HCT116 (cell line): Measurements from ENCODE around the gene GMEB2. TPM values are rescaled to one million over a fixed set of nuclear protein-coding genes. Genes with fewer than 3 reads are reported as not detected.

ENCODE experiments used
- ATAC-seq: fragments of 200-7000 bp; cut with Tn5 transposase; 2 replicates; pipeline ENCODE4 v1.9.1; 2020; ENCODE audit warnings: mild to moderate bottlenecking, moderate library complexity
- BruUV-seq: library from RNA; stranded (reverse); fragments of 400-500 nt; replicated peaks from 2 replicates; lab custom pipeline; 2021; lab: Mats Ljungman, UMichigan
- CTCF ChIA-PET: fragments of 300-600 bp; sonication (Branson Sonifier 250); formaldehyde crosslinking; loops from one replicate; lab custom pipeline; 2021; ENCODE audit warnings: antibody characterized with exemption; lab: Charles Lee
- POLR2A ChIA-PET: fragments of 300-600, 350-600 bp; sonication (Branson Sonifier 250); formaldehyde crosslinking; loops from one replicate; lab custom pipeline; 2021; ENCODE audit warnings: antibody characterized with exemption; lab: Charles Lee
- RAD21 ChIA-PET, 2 experiments: fragments of 300-600 bp; sonication (Branson Sonifier 250); formaldehyde crosslinking; loops; one replicate each; lab custom pipeline; 2023; ENCODE audit warnings: low total read pairs in 2 of 2; ENCODE audit not compliant: uncharacterized antibody in 2 of 2, unreplicated experiment in 2 of 2, low non-redundant PET in 1 of 2; lab: Charles Lee
- DNase-seq: peaks from one replicate; pipeline ENCODE4 v3.0.0-alpha.2; 2010; ENCODE audit warnings: low read depth, low spot score
- H2AFZ ChIP-seq: fragments of 200-600 bp; shearing (Covaris generic), sonication (generic); 2 replicates; pipeline ENCODE4 v1.6.1; 2017; ENCODE audit warnings: low read depth, mixed run types, mixed read lengths, antibody characterized with exemption, low read length; ENCODE audit not compliant: poor library complexity, severe bottlenecking
- H3K27ac ChIP-seq: 2 replicates; pipeline ENCODE4 v1.5.1; 2012; ENCODE audit warnings: low read depth, low read length
- H3K27me3 ChIP-seq: fragments of 200-600 bp; sonication (generic); 2 replicates; pipeline ENCODE4 v1.6.1; 2016; ENCODE audit warnings: mixed run types, low read length, mixed read lengths; ENCODE audit not compliant: insufficient read depth
- H3K36me3 ChIP-seq, 2 experiments: fragments of 200-500 bp in 1 of 2; fragments of 200-600 bp in 1 of 2; sonication (Bioruptor generic) in 1 of 2; sonication (generic) in 1 of 2; 2 replicates each; pipeline versions ENCODE4 v1.5.1 to v1.6.1; 2014 to 2016; ENCODE audit warnings: low read length in 2 of 2, inconsistent platforms in 1 of 2, mixed read lengths in 1 of 2, mixed run types in 1 of 2; ENCODE audit not compliant: insufficient read depth in 2 of 2, control insufficient read depth in 1 of 2
- H3K4me1 ChIP-seq, 2 experiments: fragments of 200-600 bp in 1 of 2; sonication (generic) in 1 of 2; 2 replicates each; pipeline versions ENCODE4 v1.5.1 to v1.6.1; 2012 to 2017; ENCODE audit warnings: low read length in 2 of 2, inconsistent platforms in 1 of 2, mild to moderate bottlenecking in 1 of 2, mixed read lengths in 1 of 2, mixed run types in 1 of 2, moderate library complexity in 1 of 2; ENCODE audit not compliant: insufficient read depth in 2 of 2, control insufficient read depth in 1 of 2
- H3K4me2 ChIP-seq: fragments of 200-600 bp; sonication (generic); 2 replicates; pipeline ENCODE4 v1.6.1; 2017; ENCODE audit warnings: mixed run types, low read length, mixed read lengths
- H3K4me3 ChIP-seq, 2 experiments: fragments of 200-600 bp in 1 of 2; sonication (generic) in 1 of 2; replicated peaks in 1 of 2; 2 replicates each; pipeline ENCODE4 v1.5.1; 2011 to 2016; ENCODE audit warnings: low read length in 2 of 2, control low read depth in 1 of 2, low read depth in 1 of 2, mild to moderate bottlenecking in 1 of 2, mixed read lengths in 1 of 2, mixed run types in 1 of 2
- H3K79me2 ChIP-seq: fragments of 200-600 bp; sonication (generic); 2 replicates; pipeline ENCODE4 v1.6.1; 2017; ENCODE audit warnings: mild to moderate bottlenecking, mixed run types, low read length, moderate library complexity, mixed read lengths; ENCODE audit not compliant: insufficient read depth
- H3K9ac ChIP-seq: fragments of 200-600 bp; sonication (generic); 2 replicates; pipeline ENCODE4 v1.6.1; 2016; ENCODE audit warnings: low read length, mixed read lengths
- H3K9me2 ChIP-seq: fragments of 200-600 bp; sonication (generic), shearing (Covaris generic); 2 replicates; pipeline ENCODE4 v1.6.1; 2017; ENCODE audit warnings: mixed run types, mild to moderate bottlenecking, moderate library complexity; ENCODE audit not compliant: insufficient read depth
- H3K9me3 ChIP-seq, 2 experiments: fragments of 200-500 bp in 1 of 2; fragments of 200-600 bp in 1 of 2; sonication (Bioruptor generic) in 1 of 2; sonication (generic) in 1 of 2; 2 replicates each; pipeline ENCODE4 v1.6.1; 2014 to 2017; ENCODE audit warnings: low read length in 2 of 2, mixed read lengths in 2 of 2, inconsistent platforms in 1 of 2, low read depth in 1 of 2, mild to moderate bottlenecking in 1 of 2, mixed run types in 1 of 2, moderate library complexity in 1 of 2; ENCODE audit not compliant: control insufficient read depth in 1 of 2, insufficient read depth in 1 of 2
- H4K20me1 ChIP-seq: fragments of 200-600 bp; sonication (generic), shearing (Covaris generic); 2 replicates; pipeline ENCODE4 v1.6.1; 2017; ENCODE audit warnings: mixed run types, mild to moderate bottlenecking, moderate library complexity; ENCODE audit not compliant: insufficient read depth
- ATF3 ChIP-seq: IDR thresholded peaks from 2 replicates; pipeline ENCODE4 v1.6.1; 2012
- CEBPB ChIP-seq: IDR thresholded peaks from 2 replicates; pipeline ENCODE4 v1.6.1; 2012; ENCODE audit warnings: low read depth
- CTCF ChIP-seq, 3 experiments: fragments of 200-600 bp in 1 of 3; sonication (generic) in 1 of 3; IDR thresholded peaks in 2 of 3; conservative IDR thresholded peaks in 1 of 3; 2 replicates each; pipeline ENCODE4 v1.5.1; 2012 to 2017; ENCODE audit warnings: low read depth in 2 of 3, low read length in 2 of 3, antibody characterized with exemption in 1 of 3, borderline replicate concordance in 1 of 3, control low read depth in 1 of 3, mild to moderate bottlenecking in 1 of 3, mixed read lengths in 1 of 3, mixed run types in 1 of 3, moderate library complexity in 1 of 3; ENCODE audit not compliant: insufficient read depth in 1 of 3
- EZH2 ChIP-seq: fragments of 200-600 bp; sonication (generic); IDR thresholded peaks from 2 replicates; pipeline ENCODE4 v1.6.1; 2017; ENCODE audit warnings: antibody characterized with exemption, mixed run types
- MAX ChIP-seq: IDR thresholded peaks from 2 replicates; pipeline ENCODE4 v1.6.1; 2012
- POLR2A ChIP-seq: IDR thresholded peaks from 2 replicates; pipeline ENCODE4 v1.7.0; 2011; ENCODE audit warnings: borderline replicate concordance; ENCODE audit not compliant: insufficient read depth, insufficient read length; ENCODE audit errors: extremely low read depth
- POLR2AphosphoS5 ChIP-seq: IDR thresholded peaks from 2 replicates; pipeline ENCODE4 v1.6.1; 2011; ENCODE audit warnings: mild to moderate bottlenecking, low read depth, low read length, moderate library complexity
- SRF ChIP-seq: IDR thresholded peaks from 2 replicates; pipeline ENCODE4 v1.6.1; 2012; ENCODE audit warnings: low read depth
- TCF7L2 ChIP-seq: IDR thresholded peaks from 2 replicates; pipeline ENCODE4 v1.7.0; 2011; ENCODE audit warnings: borderline replicate concordance, inconsistent platforms; ENCODE audit not compliant: insufficient read depth, insufficient read length; ENCODE audit errors: extremely low read depth
- ZFX ChIP-seq: fragments of 450-650 bp; IDR thresholded peaks from 2 replicates; pipeline ENCODE4 v1.6.1; 2017
- intact Hi-C: fragments of 100-400 bp; cut with micrococcal nuclease; formaldehyde crosslinking; loops from 2 replicates; pipeline ENCODE4 v1.10.0; 2022
- total RNA-seq: library from RNA; stranded (reverse); gene quantifications from one replicate; pipeline ENCODE4 v1.2.1, GENCODE V29; 2021; ENCODE audit not compliant: unreplicated experiment
- TF ChIP-seq, protein P1 (sequence below): IDR thresholded peaks from 2 replicates; pipeline ENCODE4 v1.6.1; 2012; ENCODE audit warnings: low read depth

Gene GMEB2
- total RNA-seq, 1 experiment from 2014 or later: 13.9 TPM

- H3K27ac ChIP-seq: peak overlapping the region; percentile 72
- TF ChIP-seq CEBPB (no peak), ATF3 (no peak), SRF (no peak), POLR2A (no peak), TCF7L2 (no peak), EZH2 (no peak), MAX (no peak)
- TF ChIP-seq, all 23 proteins: peak for 0
- no peaks in the 10 kb centered on the region for H3K9me3 ChIP-seq
- H3K79me2 ChIP-seq: no peaks in the 10 kb centered on the region
- no peaks in the 10 kb centered on the region for H4K20me1 ChIP-seq
- peak overlapping the region; percentile 59 to 64 for H3K4me3 ChIP-seq
- ATAC-seq (no peak), DNase-seq (no peak)
- intact Hi-C loops: no loop called here
- H3K27me3 ChIP-seq: no peaks in the 10 kb centered on the region
- BruUV-seq: no TSS peak
- no peaks in the 10 kb centered on the region for H3K9me2 ChIP-seq
- ChIA-PET POLR2A (interaction anchor here (1.6 kb wide), 1 partner anchor 323 kb away, joined by 8 read pairs; the partner anchor contains the start of gene TPD52L2), CTCF (interaction anchor here (1.3 kb wide), 1 partner anchor 322 kb away, joined by 3 read pairs; the partner anchor contains the start of gene TPD52L2), RAD21 (no interaction called here)
- peak overlapping the region; percentile 67 for H3K9ac ChIP-seq
- no peak overlapping the region for H2AFZ ChIP-seq
- no peaks in the 10 kb centered on the region for H3K36me3 ChIP-seq
- peak overlapping the region; percentile 76 for H3K4me2 ChIP-seq
- peaks cover 46 to 87% of the 10 kb centered on the region in 2 experiments for H3K4me1 ChIP-seq
Measured at GRCh38 chr20:63542696-63543095, 84.2 kb downstream of the GMEB2 start.

GRCh38 chr20:63542031-63542559 lies 84.8 kb downstream of the GMEB2 start:
- Histone ChIP-seq H3K9ac (peak overlapping the region; percentile 67), H2AFZ (no peak overlapping the region), H4K20me1 (no peaks in the 10 kb centered on the region), H3K4me2 (peak overlapping the region; percentile 76), H3K27me3 (no peaks in the 10 kb centered on the region), H3K4me3 (peak overlapping the region; percentile 59 to 64), H3K36me3 (no peaks in the 10 kb centered on the region), H3K27ac (peak overlapping the region; percentile 72), H3K79me2 (no peaks in the 10 kb centered on the region), H3K9me3 (no peaks in the 10 kb centered on the region), H3K4me1 (peaks cover 46 to 90% of the 10 kb centered on the region in 2 experiments), H3K9me2 (no peaks in the 10 kb centered on the region)
- RAD21 ChIA-PET: interaction anchor here in 1 of 2 experiments (0.5 kb wide), 1 partner anchor 86 kb away, joined by 4 read pairs; no protein-coding TSS in a partner anchor
- TSS peak; percentile 72 for BruUV-seq
- peak; percentile 20 for ATAC-seq
- TF ChIP-seq, protein P1, sequence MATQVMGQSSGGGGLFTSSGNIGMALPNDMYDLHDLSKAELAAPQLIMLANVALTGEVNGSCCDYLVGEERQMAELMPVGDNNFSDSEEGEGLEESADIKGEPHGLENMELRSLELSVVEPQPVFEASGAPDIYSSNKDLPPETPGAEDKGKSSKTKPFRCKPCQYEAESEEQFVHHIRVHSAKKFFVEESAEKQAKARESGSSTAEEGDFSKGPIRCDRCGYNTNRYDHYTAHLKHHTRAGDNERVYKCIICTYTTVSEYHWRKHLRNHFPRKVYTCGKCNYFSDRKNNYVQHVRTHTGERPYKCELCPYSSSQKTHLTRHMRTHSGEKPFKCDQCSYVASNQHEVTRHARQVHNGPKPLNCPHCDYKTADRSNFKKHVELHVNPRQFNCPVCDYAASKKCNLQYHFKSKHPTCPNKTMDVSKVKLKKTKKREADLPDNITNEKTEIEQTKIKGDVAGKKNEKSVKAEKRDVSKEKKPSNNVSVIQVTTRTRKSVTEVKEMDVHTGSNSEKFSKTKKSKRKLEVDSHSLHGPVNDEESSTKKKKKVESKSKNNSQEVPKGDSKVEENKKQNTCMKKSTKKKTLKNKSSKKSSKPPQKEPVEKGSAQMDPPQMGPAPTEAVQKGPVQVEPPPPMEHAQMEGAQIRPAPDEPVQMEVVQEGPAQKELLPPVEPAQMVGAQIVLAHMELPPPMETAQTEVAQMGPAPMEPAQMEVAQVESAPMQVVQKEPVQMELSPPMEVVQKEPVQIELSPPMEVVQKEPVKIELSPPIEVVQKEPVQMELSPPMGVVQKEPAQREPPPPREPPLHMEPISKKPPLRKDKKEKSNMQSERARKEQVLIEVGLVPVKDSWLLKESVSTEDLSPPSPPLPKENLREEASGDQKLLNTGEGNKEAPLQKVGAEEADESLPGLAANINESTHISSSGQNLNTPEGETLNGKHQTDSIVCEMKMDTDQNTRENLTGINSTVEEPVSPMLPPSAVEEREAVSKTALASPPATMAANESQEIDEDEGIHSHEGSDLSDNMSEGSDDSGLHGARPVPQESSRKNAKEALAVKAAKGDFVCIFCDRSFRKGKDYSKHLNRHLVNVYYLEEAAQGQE: no peak
- TF ChIP-seq ZFX (peak; percentile 77), POLR2A (peak; percentile 55), CTCF (IDR thresholded peaks at IDR 0.05 in 2 of 3, conservative IDR thresholded peaks at IDR 0.05 in 1 of 3; ENCODE audit: borderline replicate concordance in 1 of 3, insufficient read depth in 1 of 3, low read depth in 2 of 3, low read length in 2 of 3) (no peak), TCF7L2 (no peak), POLR2AphosphoS5 (peak; percentile 82)
- intact Hi-C loops: no loop called here
- no peak for DNase-seq
- CTCF ChIA-PET: interaction anchor here (0.6 to 1.1 kb wide), 2 partner anchors 439 to 533 kb away, joined by 3 to 7 read pairs; partner anchors contain the start of gene PRPF6
- POLR2A ChIA-PET: interaction anchor here (0.6 to 1.1 kb wide), 5 partner anchors 9 to 32 kb away, joined by 3 to 5 read pairs (median 3); partner anchors contain the start of gene HELZ2
